Measurements from ENCODE around the gene CHST2.

Gene CHST2

GRCh38 chr3:143166376-143166775, 46.8 kb downstream of the CHST2 start:
- Histone ChIP-seq H3K9me3 (ENCODE audit: low read depth, low read length) (no peaks in the 10 kb centered on the region), H3K27ac (no peak overlapping the region), H3K36me3 (ENCODE audit: insufficient read depth, low read length) (no peaks in the 10 kb centered on the region), H3K9ac (ENCODE audit: insufficient read length) (no peak overlapping the region), H3K4me3 (no peak overlapping the region)
- DNase-seq (ENCODE audit: low read depth, low spot score) = no peak
- no peak for TF ChIP-seq FOXP2 (optimal IDR thresholded peaks at IDR 0.05; ENCODE audit: control extremely low read depth, extremely low read length, insufficient read depth)
- no peak for TF ChIP-seq EZH2 (IDR thresholded peaks at IDR 0.05)
- no peak for TF ChIP-seq POLR2AphosphoS5 (IDR thresholded peaks at IDR 0.05; ENCODE audit: borderline replicate concordance, low read depth, low read length)

- Histone ChIP-seq H3K4me3 (no peak overlapping the region), H3K9ac (ENCODE audit: insufficient read length) (no peak overlapping the region), H3K9me3 (ENCODE audit: low read depth, low read length) (no peaks in the 10 kb centered on the region), H3K27ac (no peak overlapping the region), H3K36me3 (ENCODE audit: insufficient read depth, low read length) (no peaks in the 10 kb centered on the region)
- TF ChIP-seq POLR2AphosphoS5 (IDR thresholded peaks at IDR 0.05; ENCODE audit: borderline replicate concordance, low read depth, low read length) = no peak
- TF ChIP-seq FOXP2 (optimal IDR thresholded peaks at IDR 0.05; ENCODE audit: control extremely low read depth, extremely low read length, insufficient read depth) = no peak
- TF ChIP-seq EZH2 (IDR thresholded peaks at IDR 0.05) = no peak
- DNase-seq (ENCODE audit: low read depth, low spot score) = no peak
These were observed 48.6 kb downstream of the CHST2 start for GRCh38 chr3:143167969-143168854.

DNA sequence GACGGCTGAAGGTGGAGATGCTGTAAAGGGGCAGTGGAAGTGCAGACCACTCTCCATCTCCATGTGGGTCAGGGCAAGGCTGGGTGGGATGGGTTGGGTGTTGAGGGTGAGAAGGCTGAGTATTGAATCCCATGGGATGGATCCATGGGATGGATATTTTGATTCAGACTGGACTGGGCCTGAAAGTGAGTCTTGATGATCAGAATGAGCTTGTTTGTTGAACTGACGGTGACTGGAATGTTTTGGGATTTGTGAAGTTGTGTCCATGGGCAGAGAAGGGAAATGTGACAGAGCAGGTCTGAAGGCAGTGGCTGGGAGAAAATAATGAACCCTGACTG, 49.3 kb downstream of the CHST2 start:
- no peak for TF ChIP-seq FOXP2 (optimal IDR thresholded peaks at IDR 0.05; ENCODE audit: control extremely low read depth, extremely low read length, insufficient read depth)
- H3K36me3 ChIP-seq (ENCODE audit: insufficient read depth, low read length) = no peaks in the 10 kb centered on the region
- no peak overlapping the region for H3K9ac ChIP-seq (ENCODE audit: insufficient read length)
- H3K27ac ChIP-seq = no peak overlapping the region
- H3K9me3 ChIP-seq (ENCODE audit: low read depth, low read length) = no peaks in the 10 kb centered on the region
- H3K4me3 ChIP-seq = no peak overlapping the region
- DNase-seq (ENCODE audit: low read depth, low spot score) = no peak

GRCh38 chr3:143170074-143170473, 50.5 kb downstream of the CHST2 start:
- Histone ChIP-seq H3K36me3 (ENCODE audit: insufficient read depth, low read length) (no peaks in the 10 kb centered on the region), H3K27ac (no peak overlapping the region), H3K4me3 (no peak overlapping the region), H3K9ac (ENCODE audit: insufficient read length) (no peak overlapping the region), H3K9me3 (ENCODE audit: low read depth, low read length) (no peaks in the 10 kb centered on the region)
- TF ChIP-seq EZH2 (IDR thresholded peaks at IDR 0.05) = no peak
- no peak for TF ChIP-seq POLR2AphosphoS5 (IDR thresholded peaks at IDR 0.05; ENCODE audit: borderline replicate concordance, low read depth, low read length)
- no peak for TF ChIP-seq FOXP2 (optimal IDR thresholded peaks at IDR 0.05; ENCODE audit: control extremely low read depth, extremely low read length, insufficient read depth)
- no peak for DNase-seq (ENCODE audit: low read depth, low spot score)

DNA sequence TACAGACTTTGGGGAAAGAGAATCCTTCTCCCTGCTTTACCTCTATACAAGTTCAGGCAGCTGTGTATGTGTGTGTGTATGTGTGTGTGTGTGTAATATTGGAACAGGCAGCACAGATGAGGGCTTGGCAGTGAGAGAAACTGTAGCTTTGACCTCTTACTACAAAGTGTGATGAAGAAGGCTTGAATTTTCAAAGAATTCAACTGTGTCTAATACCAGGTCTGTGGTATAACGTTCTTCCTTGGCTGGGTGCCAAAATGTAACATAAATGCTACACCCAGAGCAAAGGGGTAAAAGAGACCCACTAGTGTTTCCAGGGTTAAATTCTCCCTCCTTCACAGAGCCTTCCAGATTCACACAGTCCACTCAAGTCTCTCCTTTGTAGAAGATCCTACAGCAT, 51.1 kb downstream of the CHST2 start:
- Histone ChIP-seq H3K4me3 (no peak overlapping the region), H3K9me3 (ENCODE audit: low read depth, low read length) (no peaks in the 10 kb centered on the region), H3K36me3 (ENCODE audit: insufficient read depth, low read length) (no peaks in the 10 kb centered on the region), H3K27ac (no peak overlapping the region), H3K9ac (ENCODE audit: insufficient read length) (no peak overlapping the region)
- DNase-seq (ENCODE audit: low read depth, low spot score) = peak; percentile 14
- TF ChIP-seq FOXP2 (optimal IDR thresholded peaks at IDR 0.05; ENCODE audit: control extremely low read depth, extremely low read length, insufficient read depth) (no peak), EZH2 (IDR thresholded peaks at IDR 0.05) (no peak), POLR2AphosphoS5 (IDR thresholded peaks at IDR 0.05; ENCODE audit: borderline replicate concordance, low read depth, low read length) (no peak)

- Histone ChIP-seq H3K27ac (no peak overlapping the region), H3K36me3 (ENCODE audit: insufficient read depth, low read length) (no peaks in the 10 kb centered on the region), H3K9me3 (ENCODE audit: low read depth, low read length) (no peaks in the 10 kb centered on the region), H3K4me3 (peak overlapping the region; percentile 21; the same call in 1 of the 2 replicates), H3K9ac (ENCODE audit: insufficient read length) (no peak overlapping the region)
- TF ChIP-seq POLR2AphosphoS5 (IDR thresholded peaks at IDR 0.05; ENCODE audit: borderline replicate concordance, low read depth, low read length) = peak; percentile 41; the same call in 1 of the 2 replicates
- no peak for TF ChIP-seq FOXP2 (optimal IDR thresholded peaks at IDR 0.05; ENCODE audit: control extremely low read depth, extremely low read length, insufficient read depth)
- TF ChIP-seq EZH2 (IDR thresholded peaks at IDR 0.05) = no peak
- DNase-seq (ENCODE audit: low read depth, low spot score) = peak; percentile 70
These were observed 51.8 kb downstream of the CHST2 start for GRCh38 chr3:143171141-143171980.

DNA sequence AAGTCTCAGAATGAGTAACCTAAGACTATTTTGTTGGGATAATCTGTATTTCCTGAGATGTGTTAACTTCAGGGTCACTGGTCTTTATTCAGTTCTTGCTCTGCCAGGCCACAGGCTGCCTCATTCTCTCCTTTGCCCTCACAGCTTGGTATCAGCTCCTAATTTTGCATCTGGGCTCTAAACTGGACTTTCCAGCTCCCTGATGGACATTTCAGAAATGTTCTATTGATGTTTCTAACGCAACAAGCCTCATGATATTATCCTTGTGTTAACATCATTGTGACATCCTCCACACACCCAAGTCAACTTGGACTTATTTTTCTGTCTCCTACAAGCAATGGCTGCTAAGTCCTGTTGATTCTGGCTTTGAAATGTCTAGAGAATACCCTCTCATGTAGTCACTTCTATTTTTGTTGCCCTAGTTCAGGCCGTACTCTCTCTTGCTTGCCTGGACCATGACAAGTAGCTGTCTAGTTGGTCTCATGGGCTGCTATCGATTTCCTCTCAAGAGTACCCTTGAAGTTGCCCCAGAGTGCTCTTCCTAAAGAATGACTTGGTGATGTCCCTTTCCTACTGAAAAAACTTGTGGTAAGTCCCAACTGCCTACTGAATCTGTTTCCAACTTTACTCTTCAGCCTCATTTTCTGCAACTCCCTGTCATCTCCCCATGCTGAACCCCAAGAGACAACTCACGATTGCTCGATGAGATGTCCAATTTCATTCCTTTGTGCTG, 52.7 kb downstream of the CHST2 start:
- Histone ChIP-seq H3K36me3 (ENCODE audit: insufficient read depth, low read length) (no peaks in the 10 kb centered on the region), H3K27ac (no peak overlapping the region), H3K4me3 (no peak overlapping the region; the same call in 1 of the 2 replicates), H3K9me3 (ENCODE audit: low read depth, low read length) (no peaks in the 10 kb centered on the region), H3K9ac (ENCODE audit: insufficient read length) (no peak overlapping the region)
- TF ChIP-seq FOXP2 (optimal IDR thresholded peaks at IDR 0.05; ENCODE audit: control extremely low read depth, extremely low read length, insufficient read depth) = no peak
- TF ChIP-seq EZH2 (IDR thresholded peaks at IDR 0.05) = no peak
- TF ChIP-seq POLR2AphosphoS5 (IDR thresholded peaks at IDR 0.05; ENCODE audit: borderline replicate concordance, low read depth, low read length) = no peak
- no peak for DNase-seq (ENCODE audit: low read depth, low spot score)

- Histone ChIP-seq H3K36me3 (ENCODE audit: insufficient read depth, low read length) (no peaks in the 10 kb centered on the region), H3K9ac (ENCODE audit: insufficient read length) (no peak overlapping the region), H3K4me3 (no peak overlapping the region), H3K27ac (no peak overlapping the region), H3K9me3 (ENCODE audit: low read depth, low read length) (no peaks in the 10 kb centered on the region)
- DNase-seq (ENCODE audit: low read depth, low spot score) = no peak
- no peak for TF ChIP-seq EZH2 (IDR thresholded peaks at IDR 0.05)
- no peak for TF ChIP-seq FOXP2 (optimal IDR thresholded peaks at IDR 0.05; ENCODE audit: control extremely low read depth, extremely low read length, insufficient read depth)
- no peak for TF ChIP-seq POLR2AphosphoS5 (IDR thresholded peaks at IDR 0.05; ENCODE audit: borderline replicate concordance, low read depth, low read length)
These were observed 53.2 kb downstream of the CHST2 start for GRCh38 chr3:143172795-143173145.

Data from SK-N-MC (cell line).